GM23338 (cell line): Measurements from ENCODE around the gene LRRC28.

Experiments
- CTCF ChIP-seq, 2 experiments: fragments of 200-600 bp in 1 of 2; sonication (generic) in 1 of 2; conservative IDR thresholded peaks; 2 replicates each; pipeline versions ENCODE4 v1.5.1 to v1.6.1; 2016 to 2017; ENCODE audit warnings: antibody characterized with exemption in 2 of 2, low read depth in 2 of 2, mild to moderate bottlenecking in 2 of 2, moderate library complexity in 1 of 2
- EZH2 ChIP-seq: fragments of 200-600 bp; sonication (generic); IDR thresholded peaks from one replicate; pipeline ENCODE4 v1.8.0; 2017; ENCODE audit warnings: antibody characterized with exemption, mild to moderate bottlenecking, low read depth; ENCODE audit not compliant: unreplicated experiment
- EZH2phosphoT487 ChIP-seq: fragments of 200-600 bp; sonication (generic); IDR thresholded peaks from one replicate; pipeline ENCODE4 v1.8.1; 2018; ENCODE audit warnings: antibody characterized with exemption; ENCODE audit not compliant: unreplicated experiment
- JUNB ChIP-seq: IDR thresholded peaks from one replicate; pipeline ENCODE4 v1.6.1; 2016; ENCODE audit warnings: antibody characterized with exemption; ENCODE audit not compliant: unreplicated experiment
- POLR2AphosphoS5 ChIP-seq: IDR thresholded peaks from 2 replicates; pipeline ENCODE4 v1.6.1; 2016; ENCODE audit warnings: antibody characterized with exemption, low read depth
- REST ChIP-seq: IDR thresholded peaks from one replicate; pipeline ENCODE4 v1.6.1; 2018; ENCODE audit warnings: antibody characterized with exemption; ENCODE audit not compliant: unreplicated experiment
- ZNF114 ChIP-seq: fragments of 250-450 bp; sonication (Bioruptor Pico); IDR thresholded peaks from 2 replicates; pipeline ENCODE4 v1.5.0; 2020; ENCODE audit warnings: mild to moderate bottlenecking, moderate library complexity

DNA sequence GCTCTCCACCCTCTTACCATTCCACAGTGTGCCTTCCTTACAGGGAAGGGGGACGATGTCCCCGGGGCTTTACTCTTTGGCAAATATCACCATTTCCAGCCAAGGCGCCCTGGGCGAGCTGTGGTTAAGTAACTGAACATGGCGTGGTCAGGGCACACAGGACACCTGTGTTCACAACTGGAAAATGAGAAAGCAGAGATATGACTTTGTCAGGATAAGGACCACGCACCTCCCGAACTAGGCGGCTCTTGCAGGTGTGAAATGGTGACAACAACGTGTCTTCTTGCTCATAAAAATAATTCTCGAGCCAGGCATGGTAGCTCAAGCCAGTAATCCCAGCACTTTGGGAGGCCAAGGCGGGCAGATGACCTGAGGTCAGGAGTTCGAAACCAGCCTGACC lies 154.8 kb downstream of the LRRC28 start:
- TF ChIP-seq CTCF (conservative IDR thresholded peaks at IDR 0.05; ENCODE audit: low read depth in 2 of 2) (no peak), ZNF114 (CRISPR knock-in tag) (no peak), EZH2 (no peak), REST (no peak), POLR2AphosphoS5 (no peak), EZH2phosphoT487 (no peak), JUNB (no peak)
